Measurements from ENCODE around the gene LAMA2. TPM values are rescaled to one million over a fixed set of nuclear protein-coding genes. Genes with fewer than 3 reads are reported as not detected.
"Not testable (repeated sequence)": the region's sequence is repeated elsewhere in the genome, so short reads cannot be mapped to it uniquely, and the experiment has no call there.

Gene LAMA2
- total and polyA plus RNA-seq, 2 of the 8 experiments (the other 6 are each of a cell fraction or from before 2014, with no cell fraction given) = 1.3 to 3.8 TPM

GRCh38 chr6:129050086-129050485, 167.1 kb downstream of the LAMA2 start:
- Histone ChIP-seq H3K9ac (replicated peaks in 1 of 4; ENCODE audit: extremely low read depth in 1 of 4, low read depth in 3 of 4, low read length in 3 of 4) (no peak overlapping the region), H2BK12ac (ENCODE audit: low read depth, low read length) (no peak overlapping the region), H2BK20ac (ENCODE audit: low read length) (no peak overlapping the region), H3K56ac (replicated peaks; ENCODE audit: insufficient read length, low read depth, low read length) (no peak overlapping the region), H3K27ac (ENCODE audit: low read depth, low read length) (no peak overlapping the region), H3K14ac (ENCODE audit: insufficient read length) (no peak overlapping the region), H2BK5ac (ENCODE audit: low read depth, low read length) (no peak overlapping the region), H3K23ac (ENCODE audit: insufficient read length) (no peak overlapping the region), H3K4me1 (replicated peaks in 1 of 4; ENCODE audit: control insufficient read depth in 3 of 4, insufficient read depth in 4 of 4, low read length in 3 of 4) (no peaks in the 10 kb centered on the region), H4K91ac (replicated peaks; ENCODE audit: insufficient read length, low read length) (no peak overlapping the region), H2BK15ac (ENCODE audit: low read length) (no peak overlapping the region), H3K9me3 (ENCODE audit: insufficient read depth in 2 of 2, low read depth in 1 of 2, low read length in 1 of 2) (no peaks in the 10 kb centered on the region), H3K4ac (replicated peaks; ENCODE audit: insufficient read length, low read depth, low read length) (no peak overlapping the region), H3K18ac (ENCODE audit: extremely low read depth, low read length) (no peak overlapping the region), H2BK120ac (replicated peaks; ENCODE audit: low read depth, low read length) (no peak overlapping the region), H3K27me3 (replicated peaks in 1 of 4; ENCODE audit: control insufficient read depth in 3 of 4, extremely low read depth in 1 of 4, insufficient read depth in 3 of 4, low read length in 3 of 4) (no peaks in the 10 kb centered on the region), H2AFZ (ENCODE audit: low read length) (no peak overlapping the region), H4K5ac (ENCODE audit: insufficient read length, low read depth, low read length) (no peak overlapping the region), H3K23me2 (ENCODE audit: low read depth, low read length) (no peaks in the 10 kb centered on the region), H3K79me2 (ENCODE audit: control insufficient read depth in 1 of 2, insufficient read depth in 2 of 2, low read length in 2 of 2) (no peaks in the 10 kb centered on the region), H3K4me2 (ENCODE audit: insufficient read depth in 1 of 2, low read depth in 2 of 2, low read length in 2 of 2) (no peak overlapping the region), H3K79me1 (ENCODE audit: low read depth, low read length) (no peaks in the 10 kb centered on the region), H4K8ac (ENCODE audit: extremely low read depth, insufficient read depth, low read length) (no peak overlapping the region), H4K20me1 (replicated peaks in 1 of 2; ENCODE audit: control insufficient read depth in 1 of 2, insufficient read depth in 2 of 2, low read length in 2 of 2) (no peaks in the 10 kb centered on the region), H3K4me3 (ENCODE audit: extremely low read depth in 1 of 4, insufficient read depth in 2 of 4, low read depth in 3 of 4, low read length in 4 of 4) (no peak overlapping the region), H3K36me3 (ENCODE audit: control insufficient read depth in 2 of 4, insufficient read depth in 4 of 4, low read length in 3 of 4) (no peaks in the 10 kb centered on the region), H2AK5ac (ENCODE audit: low read depth, low read length) (no peak overlapping the region)
- FAIRE-seq (no peak), DNase-seq (ENCODE audit: low read depth in 1 of 2, low spot score in 2 of 2) (no peak)
- POLR2A ChIA-PET (ENCODE audit: partially characterized antibody) = no interaction called here
- CTCF ChIA-PET (ENCODE audit: partially characterized antibody) = no interaction called here
- WGBS, 2 experiments (ENCODE audit: extremely low coverage in 1 of 2, insufficient coverage in 1 of 2, insufficient read length in 1 of 2, insufficient replicate concordance in 2 of 2, low coverage in 1 of 2, low lambda C conversion rate in 2 of 2, missing lambda C conversion rate in 1 of 2) = 84% methylated on average over 4 of the region's 4 CpGs; no CpG with 5 or more reads in 1 of the 2 experiments
- TF ChIP-seq TAF7 (optimal IDR thresholded peaks at IDR 0.05; ENCODE audit: borderline replicate concordance, low read depth, low read length) (no peak), CBX8 (IDR thresholded peaks at IDR 0.05; ENCODE audit: borderline replicate concordance, low read depth, low read length) (no peak)

GRCh38 chr6:129053143-129053542, 170.2 kb downstream of the LAMA2 start:
- H3K4me1 ChIP-seq (replicated peaks in 1 of 4; ENCODE audit: control insufficient read depth in 3 of 4, insufficient read depth in 4 of 4, low read length in 3 of 4); H3K18ac ChIP-seq (ENCODE audit: extremely low read depth, low read length); H3K56ac ChIP-seq (replicated peaks; ENCODE audit: insufficient read length, low read depth, low read length); H2AK5ac ChIP-seq (ENCODE audit: low read depth, low read length); H4K5ac ChIP-seq (ENCODE audit: insufficient read length, low read depth, low read length); H3K23me2 ChIP-seq (ENCODE audit: low read depth, low read length); H3K27ac ChIP-seq (ENCODE audit: low read depth, low read length); H3K79me1 ChIP-seq (ENCODE audit: low read depth, low read length); H2BK12ac ChIP-seq (ENCODE audit: low read depth, low read length); H3K4ac ChIP-seq (replicated peaks; ENCODE audit: insufficient read length, low read depth, low read length); H4K20me1 ChIP-seq (replicated peaks in 1 of 2; ENCODE audit: control insufficient read depth in 1 of 2, insufficient read depth in 2 of 2, low read length in 2 of 2); H3K27me3 ChIP-seq (replicated peaks in 1 of 4; ENCODE audit: control insufficient read depth in 3 of 4, extremely low read depth in 1 of 4, insufficient read depth in 3 of 4, low read length in 3 of 4); H3K23ac ChIP-seq (ENCODE audit: insufficient read length); H2BK5ac ChIP-seq (ENCODE audit: low read depth, low read length); H2AFZ ChIP-seq (ENCODE audit: low read length); H3K4me2 ChIP-seq (ENCODE audit: insufficient read depth in 1 of 2, low read depth in 2 of 2, low read length in 2 of 2); H2BK15ac ChIP-seq (ENCODE audit: low read length); CTCF ChIA-PET (ENCODE audit: partially characterized antibody); FAIRE-seq; H3K4me3 ChIP-seq (ENCODE audit: extremely low read depth in 1 of 4, insufficient read depth in 2 of 4, low read depth in 3 of 4, low read length in 4 of 4); H3K14ac ChIP-seq (ENCODE audit: insufficient read length); H2BK120ac ChIP-seq (replicated peaks; ENCODE audit: low read depth, low read length); H2BK20ac ChIP-seq (ENCODE audit: low read length); DNase-seq (ENCODE audit: low read depth in 1 of 2, low spot score in 2 of 2); H4K91ac ChIP-seq (replicated peaks; ENCODE audit: insufficient read length, low read length); H3K79me2 ChIP-seq (ENCODE audit: control insufficient read depth in 1 of 2, insufficient read depth in 2 of 2, low read length in 2 of 2); H4K8ac ChIP-seq (ENCODE audit: extremely low read depth, insufficient read depth, low read length); H3K9me3 ChIP-seq (ENCODE audit: insufficient read depth in 2 of 2, low read depth in 1 of 2, low read length in 1 of 2); H3K36me3 ChIP-seq (ENCODE audit: control insufficient read depth in 2 of 4, insufficient read depth in 4 of 4, low read length in 3 of 4); POLR2A ChIA-PET (ENCODE audit: partially characterized antibody); H3K9ac ChIP-seq (replicated peaks in 1 of 4; ENCODE audit: extremely low read depth in 1 of 4, low read depth in 3 of 4, low read length in 3 of 4): not testable (repeated sequence)
- 95% methylated on average over 13 of the region's 13 CpGs; no CpG with 5 or more reads in 1 of the 2 experiments for WGBS, 2 experiments (ENCODE audit: extremely low coverage in 1 of 2, insufficient coverage in 1 of 2, insufficient read length in 1 of 2, insufficient replicate concordance in 2 of 2, low coverage in 1 of 2, low lambda C conversion rate in 2 of 2, missing lambda C conversion rate in 1 of 2)
